GM21825 (cell line): ENCODE results near the gene FBXO33.
"Not testable (repeated sequence)": the region's sequence is repeated elsewhere in the genome, so short reads cannot be mapped to it uniquely, and the experiment has no call there.

Experiments
- ATAC-seq: cut with Tn5 transposase; IDR thresholded peaks from one replicate; pipeline ENCODE4 v1.9.1; 2021; ENCODE audit warnings: mild to moderate bottlenecking, moderate library complexity; ENCODE audit not compliant: unreplicated experiment

The FBXO33 gene

GRCh38 chr14:39374851-39375250 lies 57.4 kb downstream of the FBXO33 start:
- no peak for ATAC-seq

GRCh38 chr14:39372656-39373055 lies 59.6 kb downstream of the FBXO33 start:
- ATAC-seq: no peak

GRCh38 chr14:39370415-39370814 lies 61.8 kb downstream of the FBXO33 start:
- ATAC-seq: no peak

GRCh38 chr14:39369029-39369428 lies 63.2 kb downstream of the FBXO33 start:
- ATAC-seq: no peak

- no peak for ATAC-seq
Observed at GRCh38 chr14:39368261-39368959, 63.8 kb downstream of the FBXO33 start.

GRCh38 chr14:39367387-39367751 lies 64.9 kb downstream of the FBXO33 start:
- no peak for ATAC-seq

- ATAC-seq: no peak
Observed at GRCh38 chr14:39366460-39367386, 65.5 kb downstream of the FBXO33 start.

GRCh38 chr14:39365354-39365753 lies 66.9 kb downstream of the FBXO33 start:
- no peak for ATAC-seq

- no peak for ATAC-seq
Observed at GRCh38 chr14:39364509-39364908, 67.7 kb downstream of the FBXO33 start.

GRCh38 chr14:39361556-39361955 lies 70.7 kb downstream of the FBXO33 start:
- not testable (repeated sequence) for ATAC-seq

- no peak for ATAC-seq
Observed at GRCh38 chr14:39360316-39360715, 71.9 kb downstream of the FBXO33 start.

- ATAC-seq: not testable (repeated sequence)
Observed at GRCh38 chr14:39359069-39359468, 73.2 kb downstream of the FBXO33 start.

GRCh38 chr14:39351708-39352107 lies 80.5 kb downstream of the FBXO33 start:
- ATAC-seq: no peak

GRCh38 chr14:39350866-39351265 lies 81.4 kb downstream of the FBXO33 start:
- ATAC-seq: no peak
